H9 (cell line): ENCODE data around the gene HS6ST3. TPM values are rescaled to one million over a fixed set of nuclear protein-coding genes. Genes with fewer than 3 reads are reported as not detected.

Source experiments
- DNase-seq: peaks from one replicate; pipeline ENCODE4 v3.0.0-alpha.2; 2017
- H2AFZ ChIP-seq: one replicate; pipeline ENCODE4 v1.6.1; 2013; ENCODE audit warnings: mild to moderate bottlenecking, low read length, control low read depth, moderate library complexity
- H2AK5ac ChIP-seq: 2 replicates; pipeline ENCODE4 v1.6.1; 2013; ENCODE audit warnings: low read length, control low read depth, mixed read lengths; ENCODE audit not compliant: insufficient read length
- H2BK120ac ChIP-seq: one replicate; pipeline ENCODE4 v1.6.1; 2013; ENCODE audit warnings: low read depth, mild to moderate bottlenecking, low read length, control low read depth, inconsistent platforms; ENCODE audit not compliant: poor library complexity, severe bottlenecking
- H2BK12ac ChIP-seq: 2 replicates; pipeline ENCODE4 v1.6.1; 2013; ENCODE audit warnings: low read length, control low read depth, mixed read lengths, low read depth; ENCODE audit not compliant: insufficient read length
- H2BK15ac ChIP-seq: 2 replicates; pipeline ENCODE4 v1.6.1; 2013; ENCODE audit warnings: low read depth, low read length, control low read depth
- H2BK20ac ChIP-seq: one replicate; pipeline ENCODE4 v1.6.1; 2013; ENCODE audit warnings: low read depth, mild to moderate bottlenecking, low read length, control low read depth, inconsistent platforms; ENCODE audit not compliant: poor library complexity, severe bottlenecking
- H2BK5ac ChIP-seq: 2 replicates; pipeline ENCODE4 v1.6.1; 2013; ENCODE audit warnings: low read length, control low read depth, mixed read lengths; ENCODE audit not compliant: insufficient read length
- H3K14ac ChIP-seq: 2 replicates; pipeline ENCODE4 v1.6.1; 2013; ENCODE audit warnings: low read length, control low read depth; ENCODE audit not compliant: insufficient read depth
- H3K18ac ChIP-seq: 2 replicates; pipeline ENCODE4 v1.6.1; 2013; ENCODE audit warnings: low read depth, mild to moderate bottlenecking, mixed read lengths, low read length, control low read depth; ENCODE audit not compliant: insufficient read length
- H3K23ac ChIP-seq: 2 replicates; pipeline ENCODE4 v1.6.1; 2013; ENCODE audit warnings: low read length, control low read depth, mixed read lengths, low read depth; ENCODE audit not compliant: insufficient read length
- H3K23me2 ChIP-seq: 2 replicates; pipeline ENCODE4 v1.6.1; 2013; ENCODE audit warnings: low read depth, mild to moderate bottlenecking, mixed read lengths, low read length, control low read depth; ENCODE audit not compliant: insufficient read length, poor library complexity, severe bottlenecking
- H3K27ac ChIP-seq: 2 replicates; pipeline ENCODE4 v1.5.1; 2013; ENCODE audit warnings: low read length, control low read depth, mixed read lengths, low read depth; ENCODE audit not compliant: insufficient read length
- H3K27me3 ChIP-seq: 2 replicates; pipeline ENCODE4 v1.6.1; 2013; ENCODE audit warnings: low read length, control low read depth, inconsistent platforms; ENCODE audit not compliant: insufficient read depth
- H3K4ac ChIP-seq: 2 replicates; pipeline ENCODE4 v1.6.1; 2013; ENCODE audit warnings: low read depth, mild to moderate bottlenecking, control low read depth, inconsistent platforms, low read length, moderate library complexity
- H3K4me1 ChIP-seq: 2 replicates; pipeline ENCODE4 v1.6.1; 2013; ENCODE audit warnings: low read length, control low read depth, inconsistent platforms; ENCODE audit not compliant: insufficient read depth
- H3K4me2 ChIP-seq: 2 replicates; pipeline ENCODE4 v1.6.1; 2013; ENCODE audit warnings: low read length, control low read depth, mixed read lengths; ENCODE audit not compliant: insufficient read length, insufficient read depth
- H3K56ac ChIP-seq: 2 replicates; pipeline ENCODE4 v1.6.1; 2013; ENCODE audit warnings: low read depth, mild to moderate bottlenecking, mixed read lengths, low read length, control low read depth; ENCODE audit not compliant: insufficient read length
- H3K79me1 ChIP-seq: 2 replicates; pipeline ENCODE4 v1.6.1; 2013; ENCODE audit warnings: low read depth, mild to moderate bottlenecking, moderate library complexity, low read length, control low read depth, inconsistent platforms; ENCODE audit not compliant: insufficient read depth, poor library complexity, severe bottlenecking
- H3K79me2 ChIP-seq: 2 replicates; pipeline ENCODE4 v1.6.1; 2013; ENCODE audit warnings: low read length, control low read depth, inconsistent platforms; ENCODE audit not compliant: insufficient read depth
- H3K9ac ChIP-seq: 2 replicates; pipeline ENCODE4 v1.6.1; 2013; ENCODE audit warnings: low read length, control low read depth, mixed read lengths; ENCODE audit not compliant: insufficient read length; ENCODE audit errors: extremely low read depth
- H3K9me3 ChIP-seq: one replicate; pipeline ENCODE4 v1.6.1; 2013; ENCODE audit warnings: low read depth, low read length, inconsistent platforms; ENCODE audit not compliant: control insufficient read depth
- H3T11ph ChIP-seq: one replicate; pipeline ENCODE4 v1.6.1; 2013; ENCODE audit warnings: mild to moderate bottlenecking, low read length, control low read depth, inconsistent platforms
- H4K20me1 ChIP-seq: one replicate; pipeline ENCODE4 v1.6.1; 2013; ENCODE audit not compliant: control insufficient read depth, insufficient read length, insufficient read depth
- H4K5ac ChIP-seq: 2 replicates; pipeline ENCODE4 v1.6.1; 2013; ENCODE audit warnings: low read depth, mild to moderate bottlenecking, mixed read lengths, low read length, control low read depth; ENCODE audit not compliant: insufficient read length
- H4K8ac ChIP-seq: replicated peaks from 2 replicates; pipeline ENCODE4 v1.6.1; 2013; ENCODE audit warnings: low read length, control low read depth, mixed read lengths, low read depth; ENCODE audit not compliant: insufficient read length
- H4K91ac ChIP-seq: 2 replicates; pipeline ENCODE4 v1.6.1; 2013; ENCODE audit warnings: low read depth, mild to moderate bottlenecking, moderate library complexity, mixed read lengths, low read length, control low read depth; ENCODE audit not compliant: insufficient read length
- H3K27ac Mint-ChIP-seq, 3 experiments: 2 replicates in 2 of 3; 3 replicates in 1 of 3; pipeline ENCODE4 v1.8.0; 2020 to 2021; ENCODE audit warnings: mixed read lengths in 3 of 3, mild to moderate bottlenecking in 1 of 3, moderate library complexity in 1 of 3
- H3K27me3 Mint-ChIP-seq: 2 replicates; pipeline ENCODE4 v1.8.0; 2021; ENCODE audit warnings: low read depth, mild to moderate bottlenecking, moderate library complexity, mixed read lengths
- H3K36me3 Mint-ChIP-seq, 3 experiments: 2 replicates in 2 of 3; 3 replicates in 1 of 3; pipeline ENCODE4 v1.8.0; 2020 to 2021; ENCODE audit warnings: low read depth in 3 of 3, mixed read lengths in 3 of 3; ENCODE audit not compliant: insufficient read depth in 1 of 3
- H3K4me1 Mint-ChIP-seq, 2 experiments: 2 replicates each; pipeline ENCODE4 v1.8.0; 2020; ENCODE audit warnings: mixed read lengths in 2 of 2
- H3K4me3 Mint-ChIP-seq, 2 experiments: 2 replicates in 1 of 2; 3 replicates in 1 of 2; pipeline ENCODE4 v1.8.0; 2020 to 2021; ENCODE audit warnings: mild to moderate bottlenecking in 2 of 2, mixed read lengths in 2 of 2, moderate library complexity in 1 of 2
- H3K9me3 Mint-ChIP-seq, 2 experiments: 2 replicates in 1 of 2; 3 replicates in 1 of 2; pipeline ENCODE4 v1.8.0; 2020; ENCODE audit warnings: mild to moderate bottlenecking in 2 of 2, mixed read lengths in 2 of 2, moderate library complexity in 1 of 2
- CTCF ChIP-seq: fragments of 200-600 bp; sonication (generic); conservative IDR thresholded peaks from 3 replicates; pipeline ENCODE4 v1.8.0; 2021; ENCODE audit warnings: antibody characterized with exemption, mild to moderate bottlenecking
- WGBS: extraction: QIAGEN DNeasy Blood & Tissue Kit; methylation state at CpG from one replicate; pipeline ENCODE4 v1.1.7; 2013; ENCODE audit warnings: missing lambda C conversion rate, low lambda C conversion rate, mixed read lengths; ENCODE audit not compliant: insufficient read length; ENCODE audit errors: extremely low coverage; 5-methylcytosine and 5-hydroxymethylcytosine counted together
- total RNA-seq: library from RNA; stranded (reverse); gene quantifications from 2 replicates; pipeline ENCODE4 v1.2.1, GENCODE V29; 2021

The HS6ST3 gene
- total RNA-seq, 1 experiment from 2014 or later: 0.44 TPM

GRCh38 chr13:96734499-96734898, 644.6 kb downstream of the HS6ST3 start:
- Histone ChIP-seq H4K8ac (no peak overlapping the region), H3K4ac (no peak overlapping the region), H3K23ac (no peak overlapping the region), H4K91ac (no peak overlapping the region), H3K18ac (no peak overlapping the region), H3K4me1 (no peaks in the 10 kb centered on the region), H3K27ac (no peak overlapping the region), H2BK12ac (no peak overlapping the region), H3K27me3 (no peaks in the 10 kb centered on the region), H2BK120ac (no peak overlapping the region), H3K23me2 (no peaks in the 10 kb centered on the region), H2AFZ (no peak overlapping the region), H2BK20ac (no peak overlapping the region), H2AK5ac (no peak overlapping the region), H3T11ph (no peak overlapping the region), H3K79me1 (no peaks in the 10 kb centered on the region), H3K4me2 (no peak overlapping the region), H3K79me2 (no peaks in the 10 kb centered on the region), H2BK15ac (no peak overlapping the region), H3K14ac (no peak overlapping the region), H3K56ac (no peak overlapping the region), H2BK5ac (no peak overlapping the region), H3K9ac (no peak overlapping the region), H4K20me1 (no peaks in the 10 kb centered on the region), H3K9me3 (no peaks in the 10 kb centered on the region), H4K5ac (no peak overlapping the region)
- no peak for DNase-seq
- Mint-ChIP-seq H3K27ac (no peak overlapping the region), H3K9me3 (peaks cover 0 to 2% of the 10 kb centered on the region in 2 experiments; a peak in 1 of 5 replicates), H3K4me3 (no peak overlapping the region), H3K27me3 (no peaks in the 10 kb centered on the region), H3K4me1 (no peaks in the 10 kb centered on the region), H3K36me3 (no peaks in the 10 kb centered on the region)
- no CpG with 5 or more reads among the region's 4 CpGs for WGBS
- TF ChIP-seq CTCF: no peak
